ENCODE measurements around the gene GRID1. TPM values are rescaled to one million over a fixed set of nuclear protein-coding genes. Genes with fewer than 3 reads are reported as not detected.

Gene GRID1
- total RNA-seq, 2 experiments from 2014 or later = not detected

- Mint-ChIP-seq H3K4me3 (peak overlapping the region; percentile 88), H3K27me3 (no peaks in the 10 kb centered on the region), H3K36me3 (no peaks in the 10 kb centered on the region), H3K4me1 (peaks cover 13% of the 10 kb centered on the region), H3K9me3 (no peaks in the 10 kb centered on the region), H3K27ac (peak overlapping the region; percentile 88)
- peak; percentile 80 for DNase-seq
- peak; percentile 43 for ATAC-seq (ENCODE audit: low read depth)
- POLR2A ChIA-PET = interaction anchor here (0.6 to 5.4 kb wide), 14 partner anchors 11 to 184 kb away, joined by 3 to 153 read pairs (median 4); partner anchors contain the start of gene WAPL
Observed at GRCh38 chr10:86400705-86401587, 34.4 kb upstream of the GRID1 start.

GRCh38 chr10:86399879-86400704 is 33.5 kb upstream of the GRID1 start:
- Mint-ChIP-seq H3K27me3 (no peaks in the 10 kb centered on the region), H3K27ac (peak overlapping the region; percentile 88), H3K36me3 (no peaks in the 10 kb centered on the region), H3K4me3 (peak overlapping the region; percentile 88), H3K9me3 (no peaks in the 10 kb centered on the region), H3K4me1 (peaks cover 13% of the 10 kb centered on the region)
- peak; percentile 97 for DNase-seq
- POLR2A ChIA-PET = interaction anchor here (0.9 to 5.4 kb wide), 17 partner anchors 12 to 189 kb away, joined by 3 to 153 read pairs (median 4); partner anchors contain the start of gene WAPL
- peak; percentile 94 for ATAC-seq (ENCODE audit: low read depth)

- no peaks in the 10 kb centered on the region for H3K9me3 Mint-ChIP-seq
- peak overlapping the region; percentile 88 for H3K4me3 Mint-ChIP-seq
- ATAC-seq (ENCODE audit: low read depth) (no peak), DNase-seq (no peak)
- peak overlapping the region; percentile 77 for H3K27ac Mint-ChIP-seq
- POLR2A ChIA-PET = interaction anchor here (0.9 to 5.4 kb wide), 12 partner anchors 13 to 189 kb away, joined by 3 to 153 read pairs (median 8); partner anchors contain the start of gene WAPL
- no peaks in the 10 kb centered on the region for H3K27me3 Mint-ChIP-seq
- H3K36me3 Mint-ChIP-seq = no peaks in the 10 kb centered on the region
- peaks cover 13% of the 10 kb centered on the region for H3K4me1 Mint-ChIP-seq
Observed at GRCh38 chr10:86399514-86399878, 32.9 kb upstream of the GRID1 start.

- no peak overlapping the region for H3K4me3 Mint-ChIP-seq
- POLR2A ChIA-PET = no interaction called here
- peaks cover 10% of the 10 kb centered on the region for H3K4me1 Mint-ChIP-seq
- H3K36me3 Mint-ChIP-seq = no peaks in the 10 kb centered on the region
- no peak for ATAC-seq (ENCODE audit: low read depth)
- H3K27ac Mint-ChIP-seq = no peak overlapping the region
- DNase-seq = no peak
- H3K27me3 Mint-ChIP-seq = no peaks in the 10 kb centered on the region
- H3K9me3 Mint-ChIP-seq = no peaks in the 10 kb centered on the region
Observed at GRCh38 chr10:86397120-86397519, 30.5 kb upstream of the GRID1 start.

- no peaks in the 10 kb centered on the region for H3K9me3 Mint-ChIP-seq
Observed at GRCh38 chr10:86393862-86394455, 27.4 kb upstream of the GRID1 start.

GRCh38 chr10:86393362-86393761 is 26.8 kb upstream of the GRID1 start:
- H3K9me3 Mint-ChIP-seq = no peaks in the 10 kb centered on the region
- peaks cover 5% of the 10 kb centered on the region for H3K27me3 Mint-ChIP-seq
- no peak overlapping the region for H3K4me3 Mint-ChIP-seq
- DNase-seq (no peak), ATAC-seq (ENCODE audit: low read depth) (no peak)
- H3K36me3 Mint-ChIP-seq = no peaks in the 10 kb centered on the region
- POLR2A ChIA-PET = interaction anchor here (0.5 kb wide), 1 partner anchor 157 kb away, joined by 3 read pairs; no protein-coding TSS in a partner anchor
- H3K27ac Mint-ChIP-seq = no peak overlapping the region
- H3K4me1 Mint-ChIP-seq = peaks cover 4% of the 10 kb centered on the region

More at GRCh38 chr10:86393862-86394455, 27.4 kb upstream of the GRID1 start:
- ATAC-seq (ENCODE audit: low read depth) (no peak), DNase-seq (no peak)
- POLR2A ChIA-PET = interaction anchor here (0.5 kb wide), 1 partner anchor 156 kb away, joined by 3 read pairs; no protein-coding TSS in a partner anchor
- H3K4me3 Mint-ChIP-seq = no peak overlapping the region
- H3K4me1 Mint-ChIP-seq = peaks cover 4% of the 10 kb centered on the region
- H3K27me3 Mint-ChIP-seq = peaks cover 3% of the 10 kb centered on the region
- H3K27ac Mint-ChIP-seq = no peak overlapping the region
- H3K36me3 Mint-ChIP-seq = no peaks in the 10 kb centered on the region

GRCh38 chr10:86392723-86393094 is 26.1 kb upstream of the GRID1 start:
- H3K4me3 Mint-ChIP-seq = no peak overlapping the region
- H3K36me3 Mint-ChIP-seq = no peaks in the 10 kb centered on the region
- peaks cover 12% of the 10 kb centered on the region for H3K27me3 Mint-ChIP-seq
- DNase-seq (no peak), ATAC-seq (ENCODE audit: low read depth) (no peak)
- peaks cover 4% of the 10 kb centered on the region for H3K4me1 Mint-ChIP-seq
- POLR2A ChIA-PET = interaction anchor here (0.7 kb wide), 1 partner anchor 193 kb away, joined by 3 read pairs; no protein-coding TSS in a partner anchor
- H3K9me3 Mint-ChIP-seq = no peaks in the 10 kb centered on the region
- H3K27ac Mint-ChIP-seq = no peak overlapping the region

- no peak for DNase-seq
Observed at GRCh38 chr10:86391986-86392722, 25.6 kb upstream of the GRID1 start.

GRCh38 chr10:86391236-86391840 is 24.7 kb upstream of the GRID1 start:
- POLR2A ChIA-PET = no interaction called here
- Mint-ChIP-seq H3K27me3 (peaks cover 24% of the 10 kb centered on the region), H3K9me3 (no peaks in the 10 kb centered on the region)

More at GRCh38 chr10:86391986-86392722, 25.6 kb upstream of the GRID1 start:
- no peak for ATAC-seq (ENCODE audit: low read depth)
- Mint-ChIP-seq H3K27me3 (peaks cover 18% of the 10 kb centered on the region), H3K27ac (no peak overlapping the region), H3K4me3 (no peak overlapping the region), H3K36me3 (no peaks in the 10 kb centered on the region), H3K9me3 (no peaks in the 10 kb centered on the region), H3K4me1 (peaks cover 5% of the 10 kb centered on the region)
- POLR2A ChIA-PET = interaction anchor here (0.7 kb wide), 1 partner anchor 193 kb away, joined by 3 read pairs; no protein-coding TSS in a partner anchor

GRCh38 chr10:86390337-86391120 is 23.9 kb upstream of the GRID1 start:
- peaks cover 30% of the 10 kb centered on the region for H3K27me3 Mint-ChIP-seq
- H3K4me1 Mint-ChIP-seq = peaks cover 5% of the 10 kb centered on the region
- ATAC-seq (ENCODE audit: low read depth) = no peak
- H3K36me3 Mint-ChIP-seq = no peaks in the 10 kb centered on the region
- no peaks in the 10 kb centered on the region for H3K9me3 Mint-ChIP-seq
- H3K27ac Mint-ChIP-seq = no peak overlapping the region
- POLR2A ChIA-PET = interaction anchor here (1.1 kb wide), 1 partner anchor 23 kb away, joined by 3 read pairs; no protein-coding TSS in a partner anchor
- no peak for DNase-seq
- H3K4me3 Mint-ChIP-seq = no peak overlapping the region

More at GRCh38 chr10:86391236-86391840, 24.7 kb upstream of the GRID1 start:
- DNase-seq (no peak), ATAC-seq (ENCODE audit: low read depth) (no peak)
- Mint-ChIP-seq H3K4me3 (no peak overlapping the region), H3K27ac (no peak overlapping the region), H3K36me3 (no peaks in the 10 kb centered on the region), H3K4me1 (peaks cover 5% of the 10 kb centered on the region)

GRCh38 chr10:86389441-86390193 is 23.0 kb upstream of the GRID1 start:
- DNase-seq (peak; percentile 50), ATAC-seq (ENCODE audit: low read depth) (peak; percentile 46)
- Mint-ChIP-seq H3K36me3 (no peaks in the 10 kb centered on the region), H3K9me3 (no peaks in the 10 kb centered on the region), H3K27ac (no peak overlapping the region), H3K27me3 (peaks cover 38% of the 10 kb centered on the region), H3K4me3 (peak overlapping the region; percentile 81), H3K4me1 (peaks cover 5% of the 10 kb centered on the region)
- POLR2A ChIA-PET = interaction anchor here (0.6 to 1.1 kb wide), 2 partner anchors 16 to 22 kb away, joined by 3 to 4 read pairs; no protein-coding TSS in a partner anchor

Data from activated naive CD8-positive, alpha-beta T cell treated with anti-CD3 and anti-CD28 coated beads, Interleukin-2, amount 10 ng/mL, durations not matched to agents 7 days and 5 days (primary cell).